Measurements from ENCODE around the gene SMIM38. TPM values are rescaled to one million over a fixed set of nuclear protein-coding genes. Genes with fewer than 3 reads are reported as not detected.

SMIM38 gene
- total RNA-seq, 1 experiment from 2014 or later: 0.09 TPM

- H2BK120ac ChIP-seq (ENCODE audit: low read depth, low read length, poor library complexity, severe bottlenecking): no peak overlapping the region
These were observed 26.7 kb upstream of the SMIM38 start for GRCh38 chr11:69129053-69129452.

More at GRCh38 chr11:69129053-69129452, 26.7 kb upstream of the SMIM38 start:
- Histone ChIP-seq H3K23ac (ENCODE audit: insufficient read length, low read depth, low read length) (no peak overlapping the region), H2AFZ (ENCODE audit: low read length) (no peak overlapping the region), H3K14ac (ENCODE audit: insufficient read depth, low read length) (no peak overlapping the region), H4K91ac (ENCODE audit: insufficient read length, low read depth, low read length) (no peak overlapping the region), H2BK5ac (ENCODE audit: insufficient read length, low read length) (no peak overlapping the region), H3K9me3 (ENCODE audit: control insufficient read depth, low read depth, low read length) (peaks cover 10% of the 10 kb centered on the region), H2BK12ac (ENCODE audit: insufficient read length, low read depth, low read length) (no peak overlapping the region), H3K9ac (ENCODE audit: extremely low read depth, insufficient read length, low read length) (no peak overlapping the region), H3K79me2 (ENCODE audit: insufficient read depth, low read length) (no peaks in the 10 kb centered on the region), H3K23me2 (ENCODE audit: insufficient read length, low read depth, low read length, poor library complexity, severe bottlenecking) (no peaks in the 10 kb centered on the region), H3K4me2 (ENCODE audit: insufficient read depth, insufficient read length, low read length) (no peak overlapping the region), H2BK20ac (ENCODE audit: low read depth, low read length, poor library complexity, severe bottlenecking) (no peak overlapping the region), H4K8ac (replicated peaks; ENCODE audit: insufficient read length, low read depth, low read length) (no peak overlapping the region), H2BK15ac (ENCODE audit: low read depth, low read length) (no peak overlapping the region), H2AK5ac (ENCODE audit: insufficient read length, low read length) (no peak overlapping the region), H3K79me1 (ENCODE audit: insufficient read depth, low read depth, low read length, poor library complexity, severe bottlenecking) (no peaks in the 10 kb centered on the region), H3K18ac (ENCODE audit: insufficient read length, low read depth, low read length) (no peak overlapping the region), H4K20me1 (ENCODE audit: control insufficient read depth, insufficient read depth, insufficient read length) (no peaks in the 10 kb centered on the region), H3K4me1 (ENCODE audit: insufficient read depth, low read length) (no peaks in the 10 kb centered on the region), H3K56ac (ENCODE audit: insufficient read length, low read depth, low read length) (no peak overlapping the region), H3T11ph (ENCODE audit: low read length) (no peak overlapping the region), H3K4ac (ENCODE audit: low read depth, low read length) (no peak overlapping the region), H3K27ac (ENCODE audit: insufficient read length, low read depth, low read length) (no peak overlapping the region), H3K27me3 (ENCODE audit: insufficient read depth, low read length) (no peaks in the 10 kb centered on the region), H4K5ac (ENCODE audit: insufficient read length, low read depth, low read length) (no peak overlapping the region)
- peaks cover 8 to 14% of the 10 kb centered on the region in 2 experiments for H3K4me1 Mint-ChIP-seq
- H3K9me3 Mint-ChIP-seq: peaks cover 31 to 33% of the 10 kb centered on the region in 2 experiments
- no peak for TF ChIP-seq CTCF (conservative IDR thresholded peaks at IDR 0.05)
- peaks cover 6% of the 10 kb centered on the region for H3K27me3 Mint-ChIP-seq (ENCODE audit: low read depth)
- no CpG with 5 or more reads among the region's 2 CpGs for WGBS (ENCODE audit: extremely low coverage, insufficient read length, low lambda C conversion rate)
- DNase-seq: no peak
- peaks cover 15 to 26% (median 15%) of the 10 kb centered on the region in 3 experiments; a peak in 5 of 7 replicates for H3K36me3 Mint-ChIP-seq (ENCODE audit: insufficient read depth in 1 of 3, low read depth in 3 of 3)
- no peak overlapping the region for H3K4me3 Mint-ChIP-seq
- H3K27ac Mint-ChIP-seq: no peak overlapping the region

All from H9 (cell line).